Activated T-cell treated with anti-CD3 and anti-CD28 coated beads for 48 hours (primary cell): Measurements from ENCODE around the gene OTUD5.
A peak's percentile ranks its signal among the peaks of the same experiment; 100 is the strongest.

Source experiments
- DNase-seq: peaks from one replicate; pipeline ENCODE4 v3.0.0-alpha.2; 2020; ENCODE audit warnings: low read depth

Gene OTUD5

DNA sequence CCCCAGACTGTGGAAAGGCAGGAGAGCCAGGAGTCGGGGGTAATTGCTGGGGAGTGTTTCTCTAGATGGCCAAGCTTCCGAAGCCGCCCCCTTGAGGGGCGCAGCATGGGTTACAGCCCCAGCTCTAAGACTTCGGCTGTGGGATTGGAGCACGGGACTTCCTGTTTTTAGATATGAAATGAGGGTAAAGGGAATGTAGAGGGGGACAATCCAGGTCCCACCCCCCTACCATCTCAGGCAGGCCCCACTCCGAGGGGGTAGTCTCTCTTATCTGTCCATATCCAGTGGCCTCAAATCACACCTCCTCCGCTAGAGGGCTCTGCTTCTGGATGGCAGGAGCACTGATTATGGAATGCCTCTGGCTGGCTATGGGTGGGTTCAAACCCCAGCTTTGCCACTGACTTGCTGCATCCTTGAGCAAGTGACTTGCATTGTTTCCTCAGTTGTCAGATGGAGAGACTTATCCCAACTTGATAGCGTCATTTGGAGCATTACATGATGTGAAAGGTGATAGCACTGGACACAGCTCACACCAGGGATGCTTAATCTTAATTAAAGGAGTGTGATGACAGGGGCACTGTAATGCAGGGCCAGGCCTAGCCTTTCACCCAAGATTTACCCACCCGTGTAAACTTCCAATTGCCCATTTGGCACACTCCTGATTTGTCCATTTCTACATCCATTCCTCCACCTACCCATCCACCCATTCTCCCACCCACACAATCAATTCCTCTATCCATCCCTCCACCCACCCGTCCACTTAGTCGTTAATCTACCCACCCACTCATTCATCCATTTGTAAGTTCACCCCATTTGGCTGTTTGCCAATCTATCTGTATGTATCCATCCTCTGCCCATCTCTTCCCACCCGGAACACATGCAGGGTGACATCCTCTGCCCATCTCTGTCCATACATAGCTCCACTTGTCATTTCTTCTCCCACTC is 15.1 kb upstream of the OTUD5 start:
- DNase-seq, result no peak

- DNase-seq, result no peak
These were observed 14.1 kb upstream of the OTUD5 start, which contains the start of gene KCND1 for GRCh38 chrX:48971249-48972219. Gene KCND1, minus strand, starts transcription at chrX:48971844. Its CDS starts 1,573 bp downstream, at chrX:48970271.

DNA sequence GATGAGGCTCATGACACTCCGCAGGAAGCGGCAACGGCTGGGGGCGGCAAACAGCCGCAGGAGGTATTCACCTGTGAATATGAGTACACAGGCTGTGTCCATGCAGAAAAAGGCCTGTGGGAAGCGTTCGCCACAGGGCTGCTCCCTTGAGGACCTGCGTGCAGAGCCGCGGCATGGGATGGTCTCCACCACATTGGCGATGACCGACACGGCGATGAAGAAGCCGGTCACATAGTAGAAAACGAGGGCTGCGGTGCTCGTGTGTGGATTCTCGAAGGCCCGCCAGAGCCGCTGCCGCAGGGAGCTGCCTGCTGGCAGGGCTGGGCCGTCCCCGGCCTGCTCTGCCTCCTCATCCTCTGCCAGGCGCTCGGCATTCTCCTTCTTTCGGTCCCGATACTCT is 12.1 kb upstream of the OTUD5 start:
- no peak for DNase-seq

DNA sequence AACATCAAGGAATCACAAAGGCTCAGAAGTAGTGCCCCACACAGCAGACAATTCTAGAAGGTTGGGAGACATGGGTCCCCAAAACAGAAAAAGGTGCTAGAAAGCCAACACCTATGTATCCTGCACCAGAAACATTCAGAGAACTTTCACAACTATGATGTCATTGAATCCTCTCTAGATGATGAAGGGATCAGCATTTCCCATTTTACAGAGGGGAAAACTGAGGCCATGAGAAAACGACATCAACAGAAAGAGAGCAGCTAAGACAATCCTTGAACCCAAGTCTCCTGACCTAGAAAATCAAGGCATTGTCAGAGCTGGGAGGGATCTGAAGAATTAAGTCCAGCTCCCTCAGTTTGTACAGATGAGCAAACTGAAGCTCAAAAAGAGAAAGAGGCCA is 11.0 kb upstream of the OTUD5 start:
- no peak for DNase-seq

GRCh38 chrX:48966796-48967579 is 9.6 kb upstream of the OTUD5 start:
- no peak for DNase-seq

DNA sequence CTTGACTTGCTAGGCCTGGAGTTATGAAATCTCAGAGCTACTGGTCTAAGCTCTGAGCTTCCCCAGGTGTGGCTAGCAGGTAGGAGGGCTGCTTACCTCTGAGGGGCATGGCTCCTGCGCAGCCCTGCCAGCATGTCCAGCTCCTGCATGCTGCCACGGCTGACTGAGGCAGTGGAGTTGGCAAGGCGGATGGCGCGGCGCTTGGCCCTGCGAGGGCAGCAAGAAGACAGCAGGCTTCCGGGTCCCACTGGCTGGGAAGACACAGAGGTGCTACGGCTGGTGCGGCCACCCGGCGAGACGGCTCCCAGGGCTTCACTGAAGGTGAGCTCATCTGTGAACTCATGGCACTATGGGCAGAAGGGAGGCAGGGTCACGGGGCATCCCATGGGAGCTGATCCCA is 8.6 kb upstream of the OTUD5 start:
- DNase-seq, result no peak

GRCh38 chrX:48961585-48962091 is 4.2 kb upstream of the OTUD5 start:
- DNase-seq, result no peak

DNA sequence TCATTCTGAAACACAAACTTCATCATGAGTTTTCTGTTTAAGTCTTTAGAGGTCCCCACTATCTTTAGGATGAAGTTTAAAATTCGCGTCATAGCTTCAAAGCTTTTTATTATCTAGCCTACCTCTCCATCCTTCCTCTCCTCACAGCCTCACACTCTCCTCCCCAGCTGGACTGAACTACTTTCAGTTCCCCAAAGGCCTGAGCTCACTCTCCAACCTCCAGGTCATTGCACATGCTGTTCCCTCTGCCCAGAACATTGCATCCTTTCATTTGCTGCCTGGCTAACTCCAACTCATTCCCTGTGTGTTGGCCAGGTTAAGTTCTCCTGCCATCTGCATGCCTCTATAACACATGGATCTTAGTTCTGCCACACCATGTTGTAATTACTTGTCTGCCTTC is 2.9 kb upstream of the OTUD5 start:
- DNase-seq, result no peak

GRCh38 chrX:48958635-48959094 is 1.3 kb upstream of the OTUD5 start:
- DNase-seq, result no peak

- peak; percentile 88 for DNase-seq
These were observed 624 bp upstream of the OTUD5 start for GRCh38 chrX:48957827-48958634.

DNA sequence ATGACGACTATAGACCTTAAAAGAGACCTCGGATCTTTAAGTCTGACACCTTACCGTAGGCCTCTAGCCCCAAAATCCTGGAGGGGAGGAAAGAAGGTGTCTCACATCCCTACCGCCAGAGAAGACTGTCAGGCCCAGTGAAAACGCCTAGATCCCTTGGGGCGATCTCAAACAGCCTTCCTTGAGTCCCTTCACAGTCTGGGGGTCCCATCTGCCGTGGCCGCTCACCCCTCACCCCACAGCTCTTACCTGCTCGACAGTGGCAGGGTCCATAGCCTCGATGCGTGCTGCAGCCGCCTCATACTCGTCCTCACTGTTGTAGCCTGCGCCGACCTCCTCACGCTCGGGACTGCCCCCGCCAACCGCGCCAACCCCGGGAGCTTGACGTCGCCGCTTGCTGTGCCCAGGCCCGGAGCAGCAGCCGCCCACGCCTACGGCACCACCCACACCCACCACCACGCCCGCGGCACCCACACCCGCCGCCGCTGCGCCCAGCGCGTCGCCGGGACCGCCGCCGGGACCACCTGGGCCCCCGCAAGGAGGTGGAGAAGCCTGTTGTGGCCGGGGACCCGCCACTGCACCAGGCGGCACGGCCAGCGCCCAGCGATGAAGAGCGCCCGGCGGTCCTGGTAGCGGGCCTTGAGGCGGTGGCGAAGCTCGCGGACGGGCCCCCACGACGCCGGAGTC is 536 bp downstream of the OTUD5 start:
- no peak for DNase-seq

GRCh38 chrX:48948589-48948988 is 8.8 kb downstream of the OTUD5 start:
- no peak for DNase-seq

DNA sequence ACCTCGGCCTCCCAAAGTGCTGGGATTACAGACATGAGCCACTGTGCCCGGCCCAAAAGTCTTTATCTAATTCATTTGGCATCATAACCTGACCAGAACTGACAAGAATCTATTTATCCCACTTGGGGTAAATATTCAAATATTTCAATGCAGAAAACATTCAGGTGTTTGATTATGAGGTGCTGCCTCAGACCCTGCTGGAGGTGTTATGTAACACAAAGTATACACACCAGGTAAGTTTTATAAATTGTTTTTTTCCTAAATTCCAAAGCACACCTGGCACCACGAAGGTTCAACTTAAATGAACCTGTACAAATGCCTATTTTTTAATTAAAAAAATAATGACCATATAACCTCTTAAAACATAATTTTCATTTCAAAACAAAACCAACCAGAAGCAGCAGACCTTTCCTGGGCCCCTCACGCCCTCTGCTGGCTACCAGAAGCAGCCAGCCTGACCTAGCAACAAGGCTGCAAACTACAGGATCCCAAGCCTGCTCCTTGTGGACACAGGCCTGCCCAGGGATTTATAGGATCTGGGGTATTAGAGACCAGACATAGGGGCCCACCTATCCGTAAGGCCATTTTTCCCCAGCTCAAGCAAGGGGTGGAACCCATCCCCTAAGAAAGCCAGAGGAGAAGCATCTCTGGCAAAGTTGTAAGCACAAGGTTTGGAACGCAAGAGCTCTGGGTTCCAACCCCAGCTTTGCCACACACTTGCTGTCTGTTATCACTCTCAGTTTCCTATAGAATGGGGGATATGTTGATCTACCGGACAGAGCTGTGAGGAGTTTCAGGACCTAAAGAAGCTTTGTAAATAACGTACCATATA is 11.7 kb downstream of the OTUD5 start:
- no peak for DNase-seq

DNA sequence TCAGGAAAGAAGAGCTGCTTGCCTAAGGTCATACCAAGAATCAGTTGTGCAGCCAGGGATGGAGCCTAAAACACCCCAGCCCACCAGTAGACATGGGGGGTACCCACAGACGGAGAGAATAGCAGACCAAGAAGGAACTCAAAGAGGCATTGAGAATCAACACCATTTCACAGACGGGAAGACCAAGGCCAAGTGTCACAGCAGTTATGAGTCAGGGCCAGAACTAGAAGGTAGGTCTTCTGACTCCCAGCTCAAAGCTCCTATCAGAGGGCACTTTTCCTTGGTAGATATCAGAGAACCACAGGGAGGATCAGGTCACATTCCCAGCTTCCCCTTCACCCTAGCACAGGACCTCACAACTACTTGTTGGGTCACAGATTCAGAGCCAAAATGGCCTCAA is 14.5 kb downstream of the OTUD5 start:
- no peak for DNase-seq

DNA sequence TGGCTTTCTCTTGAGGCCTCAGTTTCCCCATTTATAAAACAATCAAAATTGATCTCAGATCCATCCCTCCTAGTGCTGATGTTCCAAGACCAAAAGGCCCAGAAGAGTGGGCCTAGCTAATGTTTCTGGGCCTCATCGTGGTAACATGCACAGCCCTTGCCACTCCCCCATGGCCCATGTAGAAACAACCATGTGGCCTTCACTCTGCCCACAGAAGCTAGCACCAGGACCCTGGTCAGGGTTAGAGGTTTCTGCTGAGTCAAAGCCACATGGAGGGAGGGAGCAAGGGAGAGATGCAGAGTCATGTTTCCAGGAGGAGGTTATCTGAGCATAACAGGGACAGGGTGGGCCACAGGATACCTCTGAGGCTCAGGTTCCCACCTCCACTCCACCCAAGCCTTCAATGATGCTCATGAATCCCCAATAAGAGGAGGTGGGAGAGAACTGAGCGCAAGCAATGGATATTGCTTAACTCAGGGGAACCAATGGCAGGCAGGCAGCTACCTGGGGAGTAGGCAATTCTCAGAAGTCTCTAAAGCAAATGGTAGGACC is 16.9 kb downstream of the OTUD5 start:
- no peak for DNase-seq

GRCh38 chrX:48939524-48940228 is 17.7 kb downstream of the OTUD5 start:
- no peak for DNase-seq

DNA sequence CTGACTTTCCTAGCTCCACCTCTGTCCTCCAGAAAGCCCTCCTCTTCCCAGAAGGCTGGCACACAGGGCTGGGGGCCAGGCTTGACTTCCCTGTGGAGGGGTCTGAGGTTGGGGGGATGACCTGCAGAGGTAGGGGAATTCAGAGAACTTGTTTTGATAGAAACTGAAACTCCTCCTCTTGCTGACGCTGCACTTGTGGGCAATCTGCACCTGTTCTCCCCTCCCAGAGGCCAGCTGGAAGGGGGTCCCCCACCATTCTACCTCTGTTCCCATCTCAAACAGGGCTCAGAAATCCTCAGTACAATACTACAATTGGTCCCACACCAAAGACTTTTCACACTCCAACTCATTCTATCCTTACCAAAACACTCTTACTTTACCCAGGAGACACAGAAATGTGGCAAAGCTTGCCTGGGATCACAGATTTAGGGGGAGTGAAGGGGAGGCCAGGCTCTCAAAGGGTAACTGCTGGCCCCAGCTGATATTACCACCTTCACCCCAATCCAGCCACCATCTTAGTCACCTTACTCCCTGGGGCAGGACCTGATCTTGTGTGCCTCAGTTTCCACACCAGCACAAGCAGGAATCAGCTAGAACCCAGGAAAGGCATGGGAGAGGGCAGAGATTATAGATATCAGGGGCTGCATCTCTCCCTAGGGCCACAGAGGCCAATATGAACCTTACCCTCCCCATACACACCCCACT is 18.5 kb downstream of the OTUD5 start:
- DNase-seq, result peak; percentile 64
